ENCODE measurements around the gene EIF4G1. TPM values are rescaled to one million over a fixed set of nuclear protein-coding genes. Genes with fewer than 3 reads are reported as not detected.

Gene EIF4G1
- total RNA-seq, 1 experiment from 2014 or later, result 312 TPM

DNA sequence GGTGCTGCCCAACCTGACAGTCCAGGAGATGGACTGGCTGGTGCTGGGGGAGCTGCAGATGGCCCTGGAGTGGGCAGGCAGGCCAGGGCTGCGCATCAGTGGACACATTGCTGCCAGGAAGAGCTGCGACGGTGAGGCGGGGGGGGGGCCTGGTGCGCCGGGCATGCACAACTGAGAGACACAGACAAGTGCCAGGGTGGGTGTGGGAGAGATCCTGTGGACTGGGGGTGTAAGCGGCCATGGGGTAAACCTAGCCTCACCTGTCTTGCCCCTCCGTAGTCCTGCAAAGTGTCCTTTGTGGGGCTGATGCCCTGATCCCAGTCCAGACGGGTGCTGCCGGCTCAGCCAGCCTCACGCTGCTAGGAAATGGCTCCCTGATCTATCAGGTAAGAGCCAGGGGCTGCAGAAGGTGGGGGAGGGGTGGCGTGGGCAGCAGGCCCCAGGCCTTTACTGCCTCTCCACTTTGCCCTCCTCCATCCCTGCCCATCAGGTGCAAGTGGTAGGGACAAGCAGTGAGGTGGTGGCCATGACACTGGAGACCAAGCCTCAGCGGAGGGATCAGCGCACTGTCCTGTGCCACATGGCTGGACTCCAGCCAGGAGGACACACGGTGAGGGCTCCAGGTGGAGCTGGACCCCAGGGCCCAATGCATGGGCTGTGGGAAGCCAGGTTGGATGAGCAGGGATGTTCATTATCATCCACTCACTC, 68.8 kb downstream of the EIF4G1 start:
- no peak overlapping the region for H3K4me3 ChIP-seq
- DNase-seq, result no peak
- H3K9me3 ChIP-seq (replicated peaks), result no peaks in the 10 kb centered on the region
- H3K4me1 ChIP-seq, result peaks cover 13% of the 10 kb centered on the region
- H3K36me3 ChIP-seq, result no peaks in the 10 kb centered on the region
- H3K27me3 ChIP-seq, result no peaks in the 10 kb centered on the region
- no peak overlapping the region for H3K27ac ChIP-seq

DNA sequence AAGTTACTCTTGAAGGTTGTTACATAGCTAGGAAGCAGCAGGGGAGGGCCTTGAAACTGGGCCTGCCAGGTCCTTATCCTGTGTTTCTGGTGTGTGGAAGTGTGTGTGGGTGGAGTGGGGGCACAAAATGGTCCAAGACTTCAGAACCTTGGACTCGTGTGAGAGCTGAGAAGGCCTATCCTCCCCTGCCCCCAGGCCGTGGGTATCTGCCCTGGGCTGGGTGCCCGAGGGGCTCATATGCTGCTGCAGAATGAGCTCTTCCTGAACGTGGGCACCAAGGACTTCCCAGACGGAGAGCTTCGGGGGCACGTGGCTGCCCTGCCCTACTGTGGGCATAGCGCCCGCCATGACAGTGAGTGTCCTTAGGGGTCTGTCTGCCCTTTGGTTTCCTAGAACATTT, 69.9 kb downstream of the EIF4G1 start:
- H3K27me3 ChIP-seq, result no peaks in the 10 kb centered on the region

More for the DNA sequence above, 69.9 kb downstream of the EIF4G1 start:
- no peaks in the 10 kb centered on the region for H3K9me3 ChIP-seq (replicated peaks)
- peaks cover 1% of the 10 kb centered on the region for H3K4me1 ChIP-seq
- no peak overlapping the region for H3K4me3 ChIP-seq
- DNase-seq, result no peak
- no peak overlapping the region for H3K27ac ChIP-seq
- no peaks in the 10 kb centered on the region for H3K36me3 ChIP-seq

Other genes starting within 250 kb of the EIF4G1 start
- 6.5 and 8.0 TPM in 2 replicates for gene HTR3E, start 217.5 kb upstream of the EIF4G1 start, total RNA-seq (2014; rRNA removed; shearing (Covaris generic))
- 42.6 and 43.0 TPM in 2 replicates for gene EIF2B5, start 179.2 kb upstream of the EIF4G1 start, total RNA-seq (2014; rRNA removed; shearing (Covaris generic))
- 38.5 and 43.7 TPM in 2 replicates for gene DVL3, start 159.2 kb upstream of the EIF4G1 start, total RNA-seq (2014; rRNA removed; shearing (Covaris generic))
- 194 and 196 TPM in 2 replicates for gene AP2M1, start 139.8 kb upstream of the EIF4G1 start, total RNA-seq (2014; rRNA removed; shearing (Covaris generic))
- 29.4 and 32.6 TPM in 2 replicates for gene ABCF3, start 128.4 kb upstream of the EIF4G1 start, total RNA-seq (2014; rRNA removed; shearing (Covaris generic))
- gene VWA5B2, start 85.0 kb upstream of the EIF4G1 start, total RNA-seq (2014; rRNA removed; shearing (Covaris generic)), result 0.51 and 1.0 TPM in 2 replicates
- gene ALG3, start 65.6 kb upstream of the EIF4G1 start, total RNA-seq (2014; rRNA removed; shearing (Covaris generic)), result 37.0 and 38.2 TPM in 2 replicates
- gene EEF1AKMT4, start 64.9 kb upstream of the EIF4G1 start, total RNA-seq (2014; rRNA removed; shearing (Covaris generic)), result 5.4 and 5.5 TPM in 2 replicates
- 4.0 and 6.0 TPM in 2 replicates for gene CAMK2N2, start 53.1 kb upstream of the EIF4G1 start, total RNA-seq (2014; rRNA removed; shearing (Covaris generic))
- 0.08 TPM in 1 of 2 replicates, not detected in the other for gene ECE2, start 38.6 kb upstream of the EIF4G1 start, total RNA-seq (2014; rRNA removed; shearing (Covaris generic))
- gene PSMD2, start 15.4 kb upstream of the EIF4G1 start, total RNA-seq (2014; rRNA removed; shearing (Covaris generic)), result 302 TPM in 2 replicates
- 4.8 and 5.9 TPM in 2 replicates for gene FAM131A, start 23.0 kb downstream of the EIF4G1 start, total RNA-seq (2014; rRNA removed; shearing (Covaris generic))
- gene CLCN2, start 47.0 kb downstream of the EIF4G1 start, total RNA-seq (2014; rRNA removed; shearing (Covaris generic)), result 4.1 and 5.5 TPM in 2 replicates
- gene POLR2H, start 47.1 kb downstream of the EIF4G1 start, total RNA-seq (2014; rRNA removed; shearing (Covaris generic)), result 86.8 and 91.6 TPM in 2 replicates
- 0.61 and 1.2 TPM in 2 replicates for gene THPO, start 63.6 kb downstream of the EIF4G1 start, total RNA-seq (2014; rRNA removed; shearing (Covaris generic))
- 8.2 and 9.0 TPM in 2 replicates for gene CHRD, start 65.4 kb downstream of the EIF4G1 start, total RNA-seq (2014; rRNA removed; shearing (Covaris generic))
- gene EPHB3, start 247.2 kb downstream of the EIF4G1 start, total RNA-seq (2014; rRNA removed; shearing (Covaris generic)), result 16.4 and 16.6 TPM in 2 replicates